NCI-H2196 (cell line): ENCODE measurements around the gene KRTAP10-3.

Source experiments
- DNase-seq: peaks from one replicate; lab custom pipeline; 2025; ENCODE audit not compliant: unreplicated experiment; lab: John Stamatoyannopoulos, UW

Gene KRTAP10-3

DNA sequence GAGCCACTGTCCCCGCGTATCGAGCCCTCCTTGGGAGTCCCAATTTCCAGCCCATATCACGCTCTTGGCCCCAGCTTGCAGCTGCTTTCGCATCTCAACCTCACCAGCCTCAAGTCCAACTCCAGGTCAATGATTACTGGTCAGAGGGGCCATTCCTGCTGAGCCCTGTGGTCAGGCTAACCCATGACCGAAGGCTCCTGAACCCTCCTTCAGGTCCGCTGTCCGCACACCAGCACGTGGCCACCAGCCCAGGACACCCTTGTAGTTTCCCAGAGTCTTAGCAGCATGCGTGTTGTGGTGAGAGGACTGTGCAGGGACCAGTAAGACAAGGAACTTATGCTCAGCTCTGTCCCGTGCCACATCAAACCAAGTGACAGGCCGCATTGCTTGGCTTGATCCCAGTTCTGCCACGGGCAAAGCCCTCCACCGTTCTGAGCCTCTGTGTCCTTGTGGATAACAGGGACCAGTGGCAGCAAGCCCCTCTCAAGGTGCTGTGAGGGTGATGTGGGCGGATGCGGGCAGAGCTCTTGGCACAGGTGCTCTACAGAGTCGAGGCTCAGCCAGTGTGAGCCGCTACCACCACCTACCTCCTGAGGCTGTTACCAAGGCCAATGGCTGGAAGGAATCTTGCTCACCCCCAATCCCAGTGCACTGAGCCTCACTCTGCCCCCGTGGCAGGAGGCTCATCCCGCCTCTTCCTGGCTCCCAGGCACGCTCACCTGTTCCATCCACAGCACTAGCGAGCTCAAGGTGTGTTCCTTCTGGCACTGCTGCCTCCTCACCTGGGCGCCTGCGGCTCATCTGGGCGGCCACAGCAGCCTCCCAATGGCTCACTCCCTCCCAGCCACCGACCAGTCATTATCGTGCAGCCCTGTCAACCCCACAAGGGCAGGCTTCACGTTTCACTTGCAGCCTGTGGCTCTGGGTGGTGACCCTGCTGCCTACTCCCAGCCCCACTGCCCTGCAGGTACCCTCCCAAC, 39.0 kb downstream of the KRTAP10-3 start:
- no peak for DNase-seq

DNA sequence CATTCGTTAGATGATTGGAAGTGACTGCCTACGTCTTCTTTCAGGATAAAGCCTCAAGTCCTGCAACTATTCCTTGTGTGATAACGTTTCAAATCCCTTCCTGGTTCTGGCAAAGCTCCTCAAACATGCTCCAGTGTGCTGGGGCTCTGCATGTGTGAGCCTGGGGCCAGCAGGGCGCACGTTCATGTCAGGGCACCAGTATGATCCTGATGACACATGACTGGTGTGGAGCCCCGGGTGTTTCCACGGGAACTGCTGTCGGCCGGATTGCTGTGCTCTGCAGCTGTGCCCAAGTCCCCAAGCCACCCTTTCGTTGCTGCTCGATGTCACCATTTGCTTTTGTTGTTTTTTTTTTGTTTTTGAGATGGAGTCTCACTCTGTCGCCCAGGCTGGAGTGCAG, 39.9 kb downstream of the KRTAP10-3 start:
- no peak for DNase-seq

DNA sequence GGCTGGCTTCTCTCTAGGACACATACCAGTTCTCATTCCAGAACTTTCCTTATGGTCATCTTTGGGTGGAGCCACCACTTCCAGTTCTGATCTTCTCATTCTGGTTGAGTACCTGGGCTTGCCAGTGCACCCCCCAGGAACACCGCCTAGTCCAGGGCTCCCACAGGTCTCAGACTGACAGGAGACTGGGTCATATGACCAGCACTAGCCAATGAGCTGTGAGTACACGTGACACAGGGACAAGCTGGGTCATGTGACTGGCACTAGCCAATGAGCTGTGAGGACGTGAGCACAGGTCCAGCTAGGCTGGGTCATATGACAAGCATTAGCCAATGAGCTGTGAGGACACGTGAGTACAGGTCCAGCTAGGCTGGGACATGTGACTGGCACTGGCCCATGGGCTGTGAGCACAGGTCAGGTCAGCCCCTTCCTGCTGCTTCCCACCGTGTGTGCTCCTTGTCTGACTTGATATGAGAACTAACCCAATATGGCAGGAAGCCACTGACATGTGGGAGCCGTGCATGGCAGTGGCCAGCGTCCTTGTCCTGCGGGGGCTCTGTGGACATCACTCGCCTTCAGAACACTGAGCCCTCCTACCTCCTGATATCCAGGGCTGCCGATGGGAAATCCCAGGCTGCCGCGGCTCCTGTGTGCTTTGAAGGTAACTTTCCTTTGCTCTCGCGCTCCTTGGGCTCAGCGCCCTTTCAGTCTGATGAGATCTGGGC, 41.3 kb downstream of the KRTAP10-3 start:
- no peak for DNase-seq

DNA sequence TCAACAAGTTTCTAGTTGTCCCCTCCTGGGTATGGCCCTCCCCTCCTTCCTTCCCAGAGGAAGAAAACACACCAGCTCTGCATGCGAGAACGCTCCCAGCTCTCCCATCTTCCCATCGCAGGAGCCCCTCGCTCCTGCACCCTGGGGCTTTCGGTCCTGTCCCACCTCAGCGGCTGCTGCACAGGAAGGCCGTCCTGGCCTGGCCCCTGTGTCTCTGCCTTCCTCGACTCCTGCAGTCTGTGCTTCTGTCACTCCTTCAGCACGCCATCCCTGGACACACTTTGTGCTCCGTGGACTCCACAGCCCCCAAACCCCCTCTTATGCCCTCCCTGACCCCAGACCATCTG, 41.8 kb downstream of the KRTAP10-3 start:
- DNase-seq = no peak

DNA sequence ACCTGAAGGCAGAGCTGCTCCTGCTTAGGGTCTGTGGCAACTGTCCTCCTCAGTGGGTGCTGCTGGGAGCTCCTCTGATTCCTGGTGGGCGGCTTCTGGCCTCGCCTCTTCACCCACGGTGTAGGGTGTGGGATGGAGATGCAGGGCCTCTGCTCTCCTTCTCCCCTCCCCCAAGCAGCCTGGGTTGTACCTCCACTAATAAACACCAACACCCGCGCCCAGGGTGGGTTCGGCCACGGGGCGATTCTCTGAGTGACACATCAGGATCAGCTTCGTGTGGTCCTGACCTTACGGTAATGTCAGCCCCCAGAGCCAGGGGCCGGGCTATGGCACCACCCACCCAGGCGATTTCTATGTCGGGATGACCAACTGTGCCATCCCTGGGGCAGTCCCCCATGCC, 42.3 kb downstream of the KRTAP10-3 start:
- DNase-seq = no peak

DNA sequence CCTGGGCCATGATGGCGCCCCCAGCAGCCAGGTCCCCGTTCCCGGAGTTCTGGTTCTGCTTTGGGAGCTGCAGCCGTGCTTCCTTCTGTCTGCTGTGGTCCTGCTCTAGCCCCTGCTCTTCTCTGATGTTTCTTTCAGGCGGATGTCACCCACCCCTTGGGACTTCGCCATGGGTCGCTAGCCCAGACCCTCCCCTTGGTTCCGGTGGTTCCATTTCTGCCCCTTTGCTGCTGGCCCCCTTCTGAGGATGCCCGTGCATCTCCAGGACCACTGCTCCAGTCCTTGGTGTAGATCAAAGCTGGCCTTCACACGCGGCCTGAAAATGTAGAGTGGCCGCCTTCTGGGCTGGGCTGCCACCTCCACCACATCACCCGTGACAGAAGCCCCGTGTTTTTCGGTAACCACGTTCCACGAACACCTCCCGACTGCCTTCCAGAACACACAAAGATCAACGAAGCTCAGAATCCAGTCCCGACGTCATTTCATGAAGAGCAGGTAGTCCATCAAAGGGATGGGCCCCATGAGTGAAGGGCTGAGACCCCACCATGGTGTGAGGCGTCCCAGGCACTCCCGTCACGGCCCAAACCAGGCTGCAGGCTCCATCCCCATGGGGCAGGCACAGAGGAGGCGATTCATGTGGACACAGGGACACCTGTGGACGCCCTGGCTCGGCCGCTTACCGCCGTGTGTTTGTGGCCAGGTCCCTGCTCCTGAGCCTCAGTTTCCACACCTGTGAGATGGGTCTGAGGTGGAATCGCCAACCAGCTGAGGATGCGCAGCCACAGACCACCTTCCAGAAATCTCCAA, 43.0 kb downstream of the KRTAP10-3 start:
- no peak for DNase-seq

DNA sequence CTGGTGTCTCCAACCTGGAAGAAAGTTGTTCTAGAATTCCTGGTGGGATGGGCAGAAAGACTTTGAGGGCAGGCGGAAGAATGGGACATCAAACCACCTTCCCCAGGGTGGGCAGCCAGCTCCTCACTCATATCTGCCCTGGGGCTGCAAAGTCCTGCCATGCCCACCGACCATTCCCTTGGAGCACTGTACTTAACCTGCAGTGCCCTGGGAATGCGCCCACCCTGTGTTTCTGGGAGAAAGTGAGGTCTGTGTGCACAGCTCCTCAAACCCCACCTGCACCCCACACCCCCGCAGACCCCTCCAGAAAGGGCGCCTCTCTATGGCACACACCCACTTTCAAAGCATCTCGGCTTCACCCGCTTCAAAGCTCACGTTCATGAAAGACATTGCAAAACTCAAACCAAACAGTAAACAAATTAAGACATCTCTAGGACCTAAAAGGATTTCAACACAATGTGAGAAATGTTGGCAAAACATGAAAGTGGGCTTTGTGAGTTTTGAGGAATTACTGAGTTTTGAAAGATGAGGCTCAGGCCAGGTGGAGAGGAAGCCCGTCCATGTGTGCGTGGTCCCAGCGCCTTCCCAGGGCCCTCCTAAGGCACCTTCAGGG, 43.7 kb downstream of the KRTAP10-3 start:
- DNase-seq = no peak

DNA sequence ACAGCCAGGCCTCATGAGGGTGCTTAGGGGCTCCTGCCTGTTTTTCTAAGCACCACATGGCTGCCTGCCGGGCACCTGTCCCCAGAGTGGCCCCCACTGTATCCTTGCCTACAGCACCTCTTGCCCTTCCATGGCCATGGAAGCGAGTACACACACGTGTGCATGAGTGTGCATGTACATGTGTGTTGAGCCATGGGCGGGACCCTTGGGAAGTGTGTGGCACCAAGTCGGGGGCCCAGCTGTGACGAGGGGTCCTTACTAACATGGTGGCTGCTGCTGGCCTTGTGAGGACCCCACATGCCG, 44.4 kb downstream of the KRTAP10-3 start:
- no peak for DNase-seq

DNA sequence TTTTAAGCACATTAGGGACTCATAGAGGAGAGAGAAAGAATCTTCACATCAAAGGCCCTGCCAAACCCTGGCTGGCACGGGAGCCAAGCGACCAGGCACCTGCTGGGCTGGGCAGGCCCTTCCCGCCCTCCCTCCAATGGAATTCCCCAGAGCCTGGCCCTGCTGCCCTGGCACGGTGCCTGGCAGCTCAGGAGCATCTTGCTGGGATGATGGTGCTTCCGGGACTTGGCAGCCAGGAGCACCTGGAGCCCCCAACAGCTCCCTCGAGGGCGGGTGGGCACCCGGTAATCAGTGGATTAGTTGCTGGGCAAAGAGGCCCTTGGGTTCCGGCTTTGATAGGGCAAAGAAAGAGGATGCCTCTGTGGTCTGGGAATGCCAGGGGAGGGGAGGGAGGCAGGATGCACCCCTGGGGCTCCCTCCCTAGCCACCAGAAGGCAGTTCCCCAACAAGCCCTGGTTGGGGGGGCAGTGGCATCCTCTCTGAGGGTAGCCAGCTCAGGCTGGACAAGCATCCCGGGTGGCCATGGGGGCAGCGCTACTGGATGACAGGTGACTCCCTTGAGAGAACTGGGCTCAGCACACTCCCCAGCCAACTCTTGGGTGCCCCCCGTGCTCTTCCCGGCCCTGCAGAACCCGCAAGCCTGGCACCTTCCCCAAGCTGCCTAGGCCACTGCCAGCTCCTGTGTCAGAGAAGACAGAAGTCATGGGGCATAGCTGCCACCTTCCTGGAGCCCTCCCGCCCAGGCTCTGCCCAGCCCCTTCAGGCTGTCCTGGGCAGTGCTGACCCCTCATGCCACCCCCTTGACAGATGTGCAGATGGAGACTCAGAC, 45.0 kb downstream of the KRTAP10-3 start:
- peak; percentile 81 for DNase-seq

DNA sequence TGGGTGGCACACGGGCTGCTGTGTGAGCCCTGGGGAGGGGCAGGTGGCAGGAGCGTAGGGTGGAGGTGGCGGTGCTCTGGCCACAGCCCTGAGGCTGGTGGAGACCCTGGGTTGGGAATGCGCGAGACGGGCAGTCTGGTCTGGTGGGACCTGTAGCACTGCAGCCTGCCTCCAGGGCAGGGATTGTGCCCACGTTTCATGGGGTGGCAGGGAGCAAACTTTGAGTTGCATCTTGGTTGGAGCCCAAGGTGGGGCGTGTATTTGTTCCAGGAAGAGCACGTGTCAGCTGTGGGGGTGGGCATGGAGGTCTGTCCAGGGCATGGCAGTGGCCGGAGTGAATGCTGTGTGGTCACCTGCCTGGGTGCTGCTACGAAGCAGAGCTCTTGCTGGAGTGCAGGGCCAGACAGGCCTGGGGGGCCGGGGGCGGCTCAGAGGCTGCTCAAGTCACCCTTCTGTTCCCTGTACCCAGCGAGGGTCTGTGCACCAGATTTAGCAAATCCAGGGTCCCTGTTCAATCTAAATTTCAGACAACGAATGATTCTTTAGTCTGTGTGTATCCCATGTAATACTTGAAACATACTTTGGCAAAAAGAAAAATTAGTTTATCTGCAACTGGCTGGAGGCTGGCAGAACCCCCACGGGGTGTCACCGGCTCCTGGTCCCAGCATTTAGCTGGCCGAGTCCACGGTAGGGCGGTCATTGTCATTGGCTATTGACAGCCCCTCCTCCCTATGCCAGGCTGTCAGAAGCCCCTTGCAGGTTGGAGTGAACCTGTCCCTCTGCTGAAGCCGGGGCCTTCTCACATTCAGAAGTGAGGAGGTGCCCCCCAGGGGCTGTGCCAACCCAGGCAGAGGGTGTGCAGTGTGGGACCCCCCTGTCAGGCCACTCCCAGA, 45.9 kb downstream of the KRTAP10-3 start:
- no peak for DNase-seq

DNA sequence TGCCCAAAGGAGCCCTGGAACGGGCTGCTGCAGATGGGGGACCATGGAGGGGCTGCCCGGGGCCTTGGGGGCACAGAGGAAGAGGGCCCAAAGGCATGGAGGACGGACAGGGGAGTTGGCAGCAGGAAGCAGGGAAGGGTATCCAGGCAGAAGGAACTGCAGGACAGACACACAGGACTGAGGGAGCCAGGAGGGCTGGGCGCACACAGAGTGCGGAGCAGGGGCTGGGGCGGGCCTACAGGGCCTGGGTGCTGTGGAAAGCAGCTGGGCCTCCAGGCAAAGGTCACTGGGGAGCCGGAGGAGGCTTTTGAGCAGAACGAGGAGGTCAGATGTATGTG, 46.7 kb downstream of the KRTAP10-3 start:
- DNase-seq = no peak

DNA sequence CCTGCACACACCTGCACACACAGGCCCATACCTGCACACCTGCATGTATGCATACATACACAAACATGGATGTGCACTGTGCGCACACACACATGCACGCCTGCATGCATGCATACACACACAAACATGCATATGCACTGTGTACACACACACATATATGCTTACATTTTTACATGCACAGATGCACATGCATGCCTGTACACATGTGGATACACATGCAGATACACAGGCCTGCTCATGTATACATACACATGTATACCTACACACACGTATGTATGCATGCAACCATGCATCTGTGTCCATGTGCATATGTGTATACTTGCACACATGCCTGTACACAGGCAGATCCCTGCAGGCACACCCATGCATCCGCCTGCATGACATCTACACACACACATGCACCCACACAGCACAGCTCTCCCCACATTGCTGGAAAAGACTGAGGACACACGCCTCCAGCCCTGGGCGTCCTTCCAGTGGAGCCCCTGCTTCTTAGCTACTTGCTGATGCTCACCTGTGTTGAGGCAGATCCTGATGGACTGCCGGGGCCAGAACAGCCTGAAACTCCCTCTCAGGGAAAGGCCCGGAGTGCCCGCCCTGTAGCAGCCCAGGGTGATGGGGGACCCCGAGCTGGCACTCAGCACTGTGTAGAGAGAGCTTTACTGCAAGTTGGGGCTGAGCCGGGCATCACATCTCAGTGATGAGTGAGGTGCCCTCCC, 47.2 kb downstream of the KRTAP10-3 start:
- DNase-seq = no peak

DNA sequence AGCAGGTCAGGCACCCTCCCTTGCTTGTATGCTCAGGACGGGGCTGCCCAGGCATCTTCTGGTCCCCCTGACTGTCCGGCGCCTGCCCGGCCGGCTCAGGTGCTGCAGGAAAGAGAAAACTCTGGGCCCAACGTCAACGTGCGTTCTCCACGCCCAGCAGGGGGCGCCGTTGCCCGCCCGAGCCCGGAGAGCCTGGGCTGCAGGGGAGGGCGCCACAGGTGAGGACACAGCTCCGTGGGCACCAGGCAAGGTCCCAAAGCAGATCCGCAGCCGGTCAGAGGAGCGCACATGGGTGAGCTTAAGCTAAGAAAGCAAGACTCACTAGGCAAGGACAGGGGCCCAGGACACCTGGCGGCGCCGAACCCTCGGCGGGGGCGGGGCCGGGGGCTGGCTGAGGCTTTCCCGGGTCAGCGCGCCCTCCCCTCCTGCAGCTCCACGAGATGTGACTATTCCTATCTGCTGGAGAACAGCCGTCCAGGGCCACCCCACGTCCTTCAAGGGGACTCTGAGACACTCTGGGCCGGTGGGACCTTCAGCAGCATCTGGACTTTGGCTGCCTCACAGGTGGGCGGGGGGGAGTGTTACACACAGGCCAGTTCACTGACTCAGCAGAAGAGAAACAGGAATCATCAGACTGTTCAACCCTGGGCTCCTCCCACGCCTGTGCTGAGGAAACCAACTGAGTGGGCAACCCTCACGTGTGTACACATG, 47.9 kb downstream of the KRTAP10-3 start:
- peak; percentile 87 for DNase-seq

DNA sequence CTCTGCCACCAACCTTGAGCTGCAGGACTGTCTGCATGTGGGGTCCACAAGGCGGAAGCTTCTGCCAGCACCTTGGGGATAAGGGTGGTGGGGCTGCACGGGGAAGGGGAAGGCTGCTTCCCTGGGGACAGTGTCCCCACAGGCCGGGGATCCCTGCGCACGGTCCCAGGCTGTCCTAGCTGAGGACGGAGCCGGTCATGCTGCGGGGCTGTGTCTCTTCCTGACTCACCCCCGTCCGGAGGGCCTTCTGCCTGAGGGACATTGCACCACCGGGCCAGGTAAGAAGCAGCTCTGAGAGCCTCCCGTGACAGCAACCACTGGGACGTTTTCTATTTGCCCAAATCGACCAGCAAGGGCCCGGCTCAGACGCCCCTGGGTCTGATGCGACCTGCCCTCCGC, 48.5 kb downstream of the KRTAP10-3 start:
- DNase-seq = no peak

DNA sequence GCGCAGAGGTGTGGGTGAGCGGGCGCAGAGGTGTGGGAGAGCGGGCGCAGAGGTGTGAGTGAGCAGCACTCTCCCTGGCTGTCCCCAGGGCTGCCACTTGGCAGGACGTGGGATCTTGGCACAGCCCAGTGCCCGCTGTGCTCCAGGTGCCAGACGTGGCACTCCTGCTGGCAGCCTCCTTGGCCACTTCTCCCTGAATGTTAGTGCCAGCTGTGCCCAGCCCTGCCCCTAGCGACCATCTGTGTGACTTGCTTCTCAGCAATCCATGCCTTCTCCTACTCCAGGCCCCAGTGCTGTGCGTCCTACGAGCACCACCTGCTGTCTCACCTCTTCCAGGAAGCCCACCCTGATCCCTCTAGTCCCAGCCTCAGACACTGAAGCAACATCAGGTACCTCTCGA, 49.1 kb downstream of the KRTAP10-3 start:
- peak; percentile 90 for DNase-seq

DNA sequence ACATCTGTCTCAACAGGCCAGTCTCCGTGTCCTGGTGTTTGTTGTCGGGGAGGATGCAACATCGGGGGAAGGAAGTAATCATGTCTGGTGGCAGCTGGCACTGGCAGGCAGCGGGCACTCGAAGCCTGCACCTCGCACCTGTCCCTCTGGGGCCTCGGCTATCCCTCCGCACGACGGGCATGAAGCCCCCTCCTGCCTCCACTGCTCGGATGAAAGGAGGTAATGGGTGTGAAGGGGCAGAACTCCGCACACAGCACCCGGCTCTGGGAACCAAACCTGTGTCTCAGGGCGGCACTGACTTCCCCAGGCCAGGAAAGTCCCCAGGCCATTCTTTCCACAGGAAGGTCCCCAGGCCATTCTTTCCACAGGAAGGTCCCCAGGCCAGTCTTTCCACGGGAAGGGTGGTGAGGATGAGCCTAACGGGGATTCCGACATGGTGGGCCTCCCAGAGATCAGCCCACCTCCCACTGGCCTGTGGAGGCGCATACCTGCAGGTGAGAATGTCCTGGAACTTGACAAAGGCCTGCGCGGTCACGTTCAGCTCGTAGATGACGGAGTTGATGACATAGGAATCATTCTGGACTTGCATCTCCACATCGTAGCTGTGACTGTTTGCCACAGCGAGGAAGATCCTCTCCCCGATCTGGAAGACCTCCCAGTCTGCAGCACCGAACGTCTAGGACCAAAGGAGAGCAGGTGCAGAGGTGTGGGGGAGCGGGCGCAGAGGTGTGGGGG, 49.7 kb downstream of the KRTAP10-3 start:
- DNase-seq = no peak

DNA sequence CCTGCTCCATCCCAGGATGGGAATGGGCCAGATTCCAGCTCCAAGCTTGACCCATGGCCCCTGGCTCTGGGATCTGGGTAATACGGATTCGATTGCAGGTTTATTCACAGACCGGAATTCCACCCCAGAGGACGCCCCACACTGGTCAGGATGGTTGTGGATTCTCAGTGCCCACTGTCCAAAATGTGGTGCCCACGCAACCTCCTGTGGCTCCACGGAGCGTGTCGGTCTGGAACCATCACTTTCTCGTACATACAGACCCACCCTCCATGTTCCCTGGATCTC, 50.2 kb downstream of the KRTAP10-3 start:
- DNase-seq = no peak
